Measurements from ENCODE around the gene SMIM24.

The SMIM24 gene

GRCh38 chr19:3497757-3498520 is 17.6 kb upstream of the SMIM24 start:
- DNase-seq (ENCODE audit: low read depth) = no peak

DNA sequence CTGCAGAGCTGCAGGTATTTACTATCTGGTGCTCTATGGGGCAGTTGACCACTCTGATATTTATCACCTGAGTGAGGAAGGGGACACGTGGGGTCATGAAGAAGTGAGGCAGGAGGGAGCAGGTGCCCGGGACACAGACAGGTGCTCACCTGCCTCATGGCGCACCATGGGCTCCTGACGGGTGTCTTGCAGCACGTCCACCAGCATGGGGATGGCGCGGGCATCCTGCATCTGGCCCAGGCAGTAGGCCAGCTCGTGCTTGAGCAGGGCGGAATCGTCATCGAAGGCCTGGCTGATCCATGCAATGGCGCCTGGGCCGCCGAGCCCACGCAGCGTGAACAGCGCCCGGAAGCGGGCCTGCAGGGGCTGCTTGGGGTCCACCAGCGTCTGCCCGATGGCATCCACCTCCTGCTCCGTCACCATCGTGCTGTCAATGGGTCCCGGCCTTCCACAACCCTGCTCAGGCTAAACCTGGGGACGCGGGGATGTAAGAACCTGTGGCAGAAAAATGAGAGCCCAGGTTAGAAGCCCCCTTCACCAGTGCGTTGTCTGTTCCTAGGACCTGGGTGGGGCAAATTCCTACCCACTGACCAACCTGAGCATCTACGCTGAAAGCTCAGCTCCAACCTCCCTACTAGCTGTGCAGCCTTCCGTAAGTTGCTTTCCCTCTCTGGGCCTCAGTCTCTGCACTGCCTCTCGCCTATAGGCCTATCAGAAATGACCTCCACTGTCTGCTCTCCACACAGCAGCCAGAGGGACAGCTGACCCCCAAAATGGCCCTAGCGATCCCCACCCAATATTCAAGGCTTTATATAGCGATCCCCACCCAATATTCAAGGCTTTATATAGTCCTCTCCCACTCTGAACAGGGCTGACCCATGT is 16.3 kb upstream of the SMIM24 start:
- no peak for DNase-seq (ENCODE audit: low read depth)

- no peak for DNase-seq (ENCODE audit: low read depth)
Measured at GRCh38 chr19:3494559-3494958, 14.2 kb upstream of the SMIM24 start.

GRCh38 chr19:3494051-3494450 is 13.7 kb upstream of the SMIM24 start:
- DNase-seq (ENCODE audit: low read depth) = no peak

DNA sequence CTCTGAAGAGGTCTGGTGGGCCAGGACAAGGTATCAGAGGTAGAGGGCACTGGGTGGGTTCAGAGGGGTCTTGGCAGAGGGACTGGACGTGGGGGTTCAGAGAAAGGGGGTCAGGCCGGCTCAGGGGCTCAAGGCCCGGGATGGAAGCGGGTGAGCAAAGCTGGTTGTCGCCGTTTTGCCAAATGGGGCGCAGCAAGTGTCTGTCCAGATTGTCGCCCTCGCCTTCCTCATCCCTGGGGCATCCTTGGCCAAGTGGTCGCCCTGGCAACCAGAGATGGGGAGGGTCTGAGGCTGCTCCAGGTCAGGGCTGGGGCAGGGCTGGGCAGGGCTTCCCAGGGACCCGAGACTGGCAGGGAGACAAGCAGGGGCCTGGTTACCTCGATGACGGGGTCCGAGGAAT is 13.3 kb upstream of the SMIM24 start:
- no peak for DNase-seq (ENCODE audit: low read depth)

DNA sequence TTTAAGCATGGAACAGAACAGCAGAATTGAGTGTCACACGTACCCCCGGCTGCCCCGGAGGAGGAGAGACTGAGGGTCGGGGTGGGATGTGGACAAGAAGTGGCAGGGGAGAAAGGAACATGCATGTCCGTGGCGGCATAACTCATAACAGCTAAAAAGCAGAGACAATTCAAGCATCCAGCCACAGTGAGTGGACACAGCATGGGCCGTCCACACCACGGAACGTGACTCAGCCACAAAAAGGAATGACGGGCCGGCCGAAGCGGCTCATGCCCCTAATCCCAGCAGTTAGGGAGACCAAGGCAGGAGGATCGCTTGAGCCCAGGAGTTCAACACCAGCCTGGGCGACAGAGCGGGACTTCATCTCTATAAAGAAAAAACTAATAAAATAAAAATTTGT is 12.6 kb upstream of the SMIM24 start:
- DNase-seq (ENCODE audit: low read depth) = no peak

DNA sequence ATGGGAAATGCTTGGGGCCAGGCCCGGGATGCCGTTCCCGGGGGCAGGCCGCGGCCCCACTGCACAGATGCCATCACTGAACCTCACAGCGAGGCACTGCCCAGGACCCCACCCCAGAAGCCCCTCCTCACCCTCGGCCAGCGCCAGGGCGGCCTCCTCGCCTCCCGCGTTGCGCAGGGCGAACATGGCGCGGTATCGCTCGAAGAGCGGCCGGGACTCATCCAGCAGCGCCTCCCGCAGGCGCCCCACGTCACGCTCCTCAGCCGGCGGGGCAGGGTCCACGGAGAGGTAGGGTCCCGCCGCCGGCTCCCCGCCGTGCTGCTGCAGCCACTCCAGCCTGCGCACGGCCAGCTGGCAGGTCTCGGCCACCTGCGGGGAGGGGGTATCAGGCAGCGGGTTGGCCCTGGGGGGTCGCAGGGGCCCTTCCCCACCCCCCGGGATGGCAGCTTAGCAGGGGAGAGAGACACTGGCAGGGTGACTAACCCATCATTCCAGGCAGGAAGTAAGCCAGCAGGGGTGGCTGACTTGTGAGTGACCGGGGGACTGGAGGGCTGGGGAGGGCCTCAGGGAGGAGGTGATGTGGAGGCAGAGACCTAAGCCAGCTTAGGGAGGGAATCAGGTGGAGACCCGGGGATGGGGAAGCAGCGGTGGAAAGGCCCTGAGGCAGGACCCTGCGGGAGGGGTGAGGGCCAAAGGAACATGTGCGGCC is 12.0 kb upstream of the SMIM24 start:
- no peak for DNase-seq (ENCODE audit: low read depth)

DNA sequence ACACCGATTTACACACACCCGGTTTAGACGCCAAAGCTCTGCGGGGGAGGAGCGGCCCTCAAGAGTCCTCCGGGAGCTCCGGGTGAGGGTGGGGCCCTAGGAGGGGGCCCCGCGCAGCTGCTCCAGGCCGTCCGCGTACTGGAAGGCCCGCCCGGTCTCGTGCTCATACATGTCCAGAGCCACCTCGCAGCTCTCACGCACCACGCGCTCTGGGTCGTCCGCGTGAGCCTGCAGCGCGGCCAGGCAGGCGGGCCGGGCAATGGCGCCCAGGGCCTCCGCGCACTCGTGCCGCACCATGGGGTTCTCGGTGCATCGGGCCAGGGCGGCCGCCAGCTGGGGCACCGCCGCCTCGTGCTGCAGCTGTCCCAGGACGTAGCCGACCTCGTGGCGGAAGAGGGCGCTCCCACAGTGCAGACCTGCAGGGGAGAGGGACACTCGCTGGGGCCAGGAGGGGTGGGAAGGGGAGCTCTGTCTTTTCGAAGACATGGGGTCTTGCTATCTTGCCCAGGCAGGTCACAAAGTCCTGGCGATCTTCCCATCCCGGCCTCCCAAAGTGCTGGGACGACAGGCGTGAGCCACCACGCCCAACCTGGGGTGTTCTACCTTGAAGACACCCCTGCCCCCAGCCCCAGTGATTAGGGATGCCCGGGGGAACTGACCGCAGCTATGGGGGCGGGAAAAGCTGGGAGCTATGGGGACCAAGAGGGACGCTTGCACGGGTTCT is 11.2 kb upstream of the SMIM24 start:
- no peak for DNase-seq (ENCODE audit: low read depth)

DNA sequence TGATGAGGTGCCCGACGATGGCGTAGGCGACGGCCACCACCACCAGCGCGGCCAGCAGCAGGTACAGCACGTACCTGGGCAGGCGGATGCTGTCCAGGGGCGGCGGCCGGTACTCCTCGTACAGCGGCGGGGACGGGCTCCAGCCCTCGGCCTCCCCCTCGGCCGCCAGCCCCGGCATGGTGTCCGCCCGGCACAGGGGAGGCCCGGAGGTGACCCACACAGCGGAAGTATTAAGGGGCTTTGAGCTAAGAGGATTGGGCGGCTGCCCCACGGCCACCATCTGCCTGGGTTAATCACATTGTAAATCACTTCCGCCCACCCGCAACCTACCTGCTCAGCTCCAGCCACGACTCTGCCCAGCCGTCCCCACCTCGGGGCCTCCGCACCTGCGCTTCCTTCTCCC is 2.9 kb upstream of the SMIM24 start, which contains the start of gene SMIM44:
SMIM44 (minus strand) TSS at position 216 of the 403 bp plus-strand sequence; CDS start at position 178, 38 bp downstream.
- DNase-seq (ENCODE audit: low read depth) = no peak

- DNase-seq (ENCODE audit: low read depth) = no peak
Measured at GRCh38 chr19:3482507-3483225, 2.3 kb upstream of the SMIM24 start.

DNA sequence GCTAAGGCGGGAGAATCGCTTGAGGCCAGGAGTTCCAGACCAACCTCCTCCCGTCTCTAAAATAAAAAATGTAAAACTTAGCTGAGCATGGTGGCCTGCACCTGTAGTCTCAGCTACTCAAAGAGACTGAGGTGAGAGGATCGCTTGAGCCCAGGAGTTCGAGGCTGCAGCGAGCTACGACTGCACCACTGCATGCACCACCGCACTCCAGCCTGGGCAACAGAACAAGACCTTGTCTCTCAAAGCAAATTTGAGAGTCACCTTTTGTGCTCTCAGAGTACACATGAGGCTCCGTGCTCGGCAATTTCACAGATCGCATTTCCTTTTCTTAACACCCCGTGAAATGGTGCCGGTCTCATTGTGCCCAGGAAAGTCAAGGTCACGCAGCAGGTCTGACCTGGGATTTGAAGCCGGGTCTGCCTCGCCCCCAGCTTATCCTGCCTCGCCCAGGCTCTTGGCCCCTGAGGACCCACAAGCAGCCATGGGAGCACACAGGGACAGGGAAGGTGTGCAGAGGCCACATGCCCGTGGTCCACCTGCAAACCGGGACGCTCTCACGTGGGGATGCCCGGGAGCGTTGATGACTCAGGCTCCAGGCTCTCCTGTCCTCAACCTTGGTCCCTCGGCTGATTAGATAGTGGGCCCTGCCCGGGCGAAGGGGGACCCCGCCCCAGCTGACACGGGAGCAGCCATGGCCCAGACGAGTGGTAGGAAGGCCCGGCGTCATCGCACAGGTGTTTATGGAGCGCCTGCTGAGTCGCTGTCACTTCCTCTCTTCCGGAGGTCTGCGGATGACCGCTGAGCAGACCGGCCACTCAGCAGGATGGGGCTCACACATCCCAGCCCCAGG is 1.1 kb upstream of the SMIM24 start:
- no peak for DNase-seq (ENCODE audit: low read depth)

DNA sequence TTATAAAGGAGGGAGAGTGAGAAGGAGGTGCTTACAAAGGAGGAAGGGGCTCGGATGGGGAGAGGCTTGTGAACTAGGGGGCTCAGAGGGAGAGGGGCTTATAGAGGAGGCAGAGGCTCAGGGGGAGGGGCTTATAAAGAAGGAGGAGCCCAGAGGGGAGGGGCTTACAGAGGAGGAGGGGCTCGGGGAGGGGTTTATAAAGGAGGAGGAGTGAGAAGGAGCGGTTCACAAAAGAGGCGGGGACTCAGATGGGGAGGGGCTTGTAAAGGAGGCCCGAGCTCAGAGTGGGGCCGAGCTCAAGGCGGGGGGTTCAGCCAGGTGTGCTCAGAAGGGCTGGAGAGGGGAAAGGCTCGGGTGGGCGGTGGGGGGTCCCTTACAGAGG is 500 bp downstream of the SMIM24 start:
- no peak for DNase-seq (ENCODE audit: low read depth)

GRCh38 chr19:3479177-3479833 is 1.0 kb downstream of the SMIM24 start:
- no peak for DNase-seq (ENCODE audit: low read depth)

DNA sequence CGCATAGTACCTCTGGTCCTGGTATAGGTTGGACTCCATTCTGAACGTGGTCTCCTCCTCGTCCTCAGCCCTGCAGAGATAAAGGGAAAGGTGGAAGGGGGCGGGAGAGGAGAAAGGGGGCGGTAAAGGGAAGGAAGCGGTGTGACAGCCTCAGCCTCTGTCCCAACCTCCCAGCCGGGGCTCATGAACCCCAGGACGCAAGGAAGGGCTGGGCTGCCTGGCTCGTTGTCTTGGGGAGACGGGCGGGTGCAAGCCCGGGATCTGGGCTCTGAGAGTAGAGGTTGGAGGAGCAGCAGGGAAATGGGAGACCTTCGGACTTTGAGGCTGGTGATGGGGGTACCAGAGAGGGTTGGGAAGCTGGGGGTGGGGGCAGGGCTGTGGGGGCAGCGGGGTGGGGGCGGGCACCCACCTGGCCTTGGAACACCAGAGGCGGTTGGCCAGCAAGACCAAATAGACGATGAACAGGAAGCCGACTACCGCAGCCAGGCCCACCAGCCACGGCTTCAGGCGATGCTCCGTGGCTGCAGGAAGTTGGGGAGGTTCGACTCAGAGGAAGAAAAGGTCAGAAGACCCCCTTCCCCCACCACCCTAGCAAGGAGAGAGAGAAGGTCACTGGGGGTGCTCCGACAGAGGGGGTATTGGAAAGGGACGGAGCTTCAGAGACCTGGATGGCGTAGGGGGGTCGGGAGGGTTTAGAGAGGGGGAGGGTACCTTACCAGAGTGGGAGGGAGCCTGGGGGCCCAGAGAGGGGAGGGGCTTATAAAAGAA is 1.7 kb downstream of the SMIM24 start:
- DNase-seq (ENCODE audit: low read depth) = no peak

GRCh38 chr19:3477951-3478350 is 2.4 kb downstream of the SMIM24 start:
- no peak for DNase-seq (ENCODE audit: low read depth)

GRCh38 chr19:3477506-3477905 is 2.8 kb downstream of the SMIM24 start:
- DNase-seq (ENCODE audit: low read depth) = no peak

- DNase-seq (ENCODE audit: low read depth) = no peak
Measured at GRCh38 chr19:3476830-3477229, 3.5 kb downstream of the SMIM24 start.

DNA sequence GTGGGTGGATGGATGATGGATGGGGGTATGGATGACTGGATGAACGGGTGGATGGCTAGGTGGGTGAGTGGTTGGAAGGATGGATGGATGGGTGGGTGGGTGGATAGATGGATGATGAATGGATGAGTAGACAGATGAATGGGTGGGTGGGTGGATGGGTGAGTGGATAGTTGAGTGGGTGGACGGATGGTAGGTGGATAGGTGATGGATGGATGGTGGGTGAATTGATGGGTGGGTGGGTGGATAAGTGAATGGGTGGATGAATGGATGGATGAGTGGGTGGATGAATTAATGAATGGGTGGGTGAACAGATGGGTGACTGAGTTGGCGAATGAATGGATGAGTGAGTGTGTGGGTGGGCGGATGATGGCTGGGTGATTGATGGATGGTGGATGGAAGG is 4.9 kb downstream of the SMIM24 start:
- DNase-seq (ENCODE audit: low read depth) = no peak

DNA sequence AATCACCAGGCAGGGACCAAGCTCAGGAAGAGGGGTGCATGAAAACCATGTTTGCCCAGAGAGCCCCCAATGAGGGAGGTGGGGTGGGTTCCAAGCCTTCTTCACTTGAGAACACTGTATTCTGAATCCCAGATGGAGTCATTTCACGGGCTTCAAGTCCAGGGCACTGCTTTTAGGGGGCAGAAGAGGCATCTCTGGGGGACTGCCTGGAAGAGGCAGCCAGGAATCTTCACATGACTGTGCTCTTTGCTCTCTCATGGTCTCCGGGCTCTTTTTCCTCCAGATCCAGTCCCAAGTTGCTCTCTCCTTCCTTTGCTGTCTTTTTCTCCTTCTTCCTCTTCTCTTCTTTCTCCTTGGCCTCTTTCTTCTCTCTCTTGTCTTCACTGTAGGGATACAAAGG is 5.7 kb downstream of the SMIM24 start:
- no peak for DNase-seq (ENCODE audit: low read depth)

All from stimulated activated CD8-positive, alpha-beta memory T cell treated with anti-CD3 and anti-CD28 coated beads, Interleukin-15, amount 100 ng/mL, for 1 hour (primary cell).